Caco-2 (cell line): ENCODE results near the gene C16orf54. TPM values are rescaled to one million over a fixed set of nuclear protein-coding genes. Genes with fewer than 3 reads are reported as not detected.

Experiments used
- BruUV-seq: library from RNA; stranded (reverse); fragments of 400-500 nt; replicated peaks from 2 replicates; lab custom pipeline; 2021; lab: Mats Ljungman, UMichigan
- CTCF ChIA-PET: fragments of 300-600 bp; sonication (Branson Sonifier 250); formaldehyde crosslinking; loops from one replicate; lab custom pipeline; 2022; ENCODE audit warnings: antibody characterized with exemption; lab: Charles Lee
- POLR2A ChIA-PET: fragments of 300-600 bp; sonication (Branson Sonifier 250); formaldehyde crosslinking; loops from one replicate; lab custom pipeline; 2022; ENCODE audit warnings: antibody characterized with exemption; lab: Charles Lee
- DNase-seq, 2 experiments: peaks; one replicate each; pipeline versions ENCODE4 v3.0.0 to v3.0.0-alpha.2; 2020 to 2022
- H3K27me3 ChIP-seq: replicated peaks from 2 replicates; pipeline ENCODE4 v1.6.0; 2011; ENCODE audit warnings: low read length; ENCODE audit not compliant: control insufficient read depth, insufficient read depth
- H3K36me3 ChIP-seq: 2 replicates; pipeline ENCODE4 v1.5.1; 2011; ENCODE audit warnings: low read length; ENCODE audit not compliant: control insufficient read depth, insufficient read depth
- H3K4me1 ChIP-seq: fragments of 250-450 bp; sonication (Bioruptor Pico); 2 replicates; pipeline ENCODE4 v1.5.1; 2020; ENCODE audit warnings: mild to moderate bottlenecking
- H3K4me3 ChIP-seq: 2 replicates; pipeline ENCODE4 v1.5.1; 2011; ENCODE audit warnings: low read depth, mild to moderate bottlenecking, control low read depth, low read length
- H3K9me3 ChIP-seq: fragments of 250-450 bp; sonication (Bioruptor Pico); 2 replicates; pipeline ENCODE4 v1.5.1; 2020; ENCODE audit warnings: mild to moderate bottlenecking, moderate library complexity
- H3K27ac Mint-ChIP-seq: one replicate; pipeline ENCODE4 v1.8.0; 2022; ENCODE audit warnings: mixed read lengths; ENCODE audit not compliant: unreplicated experiment
- H3K27me3 Mint-ChIP-seq: one replicate; pipeline ENCODE4 v1.8.0; 2022; ENCODE audit warnings: mixed read lengths; ENCODE audit not compliant: insufficient read depth, unreplicated experiment
- H3K36me3 Mint-ChIP-seq: one replicate; pipeline ENCODE4 v1.8.0; 2022; ENCODE audit warnings: mild to moderate bottlenecking, mixed read lengths; ENCODE audit not compliant: insufficient read depth, unreplicated experiment
- H3K4me1 Mint-ChIP-seq: one replicate; pipeline ENCODE4 v1.8.0; 2022; ENCODE audit warnings: low read depth, mixed read lengths; ENCODE audit not compliant: unreplicated experiment
- H3K4me3 Mint-ChIP-seq: one replicate; pipeline ENCODE4 v1.8.0; 2022; ENCODE audit warnings: mild to moderate bottlenecking, moderate library complexity, mixed read lengths; ENCODE audit not compliant: unreplicated experiment
- H3K9me3 Mint-ChIP-seq: one replicate; pipeline ENCODE4 v1.8.0; 2022; ENCODE audit warnings: mixed read lengths; ENCODE audit not compliant: unreplicated experiment
- intact Hi-C: fragments of 100-400 bp; cut with micrococcal nuclease; formaldehyde crosslinking; loops from one replicate; pipeline ENCODE4 v1.10.0; 2022; ENCODE audit not compliant: unreplicated experiment
- total RNA-seq: library from RNA; stranded (reverse); gene quantifications from 2 replicates; pipeline ENCODE4 v1.2.3, GENCODE V29; 2022
- TF ChIP-seq, protein P1 (sequence below), 2 experiments: fragments of 200-600 bp in 1 of 2; IDR thresholded peaks; 1 replicate in 1 of 2; 2 replicates in 1 of 2; pipeline versions ENCODE4 v1.5.1 to v1.8.0; 2011 to 2022; ENCODE audit warnings: antibody characterized with exemption in 1 of 2, control low read depth in 1 of 2, inconsistent platforms in 1 of 2, low read depth in 1 of 2, low read length in 1 of 2, mild to moderate bottlenecking in 1 of 2, moderate library complexity in 1 of 2; ENCODE audit not compliant: insufficient read depth in 1 of 2, severe bottlenecking in 1 of 2, unreplicated experiment in 1 of 2

Gene C16orf54
- total RNA-seq, 1 experiment from 2014 or later, result not detected

DNA sequence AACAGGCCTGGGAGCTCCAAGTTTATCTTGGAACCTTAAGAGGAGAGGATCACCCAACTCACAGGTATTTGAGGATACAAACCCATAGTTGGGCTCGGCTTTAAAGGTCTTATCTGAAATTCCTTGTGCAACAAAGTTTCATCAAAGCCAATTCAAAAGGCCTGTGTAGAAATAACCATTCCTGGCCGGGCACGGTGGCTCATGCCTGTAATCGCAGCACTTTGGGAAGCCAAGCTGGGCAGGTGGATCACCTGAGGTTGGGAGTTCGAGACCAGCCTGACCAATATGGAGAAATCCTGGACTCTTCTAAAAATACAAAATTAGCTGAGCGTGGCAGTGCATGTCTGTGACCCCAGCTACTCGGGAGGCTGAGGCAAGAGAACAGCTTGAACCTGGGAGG lies 28.7 kb downstream of the C16orf54 start:
- no peaks in the 10 kb centered on the region for H3K36me3 Mint-ChIP-seq
- DNase-seq, result no peak
- Histone ChIP-seq H3K9me3 (no peaks in the 10 kb centered on the region), H3K4me3 (no peak overlapping the region), H3K27me3 (no peaks in the 10 kb centered on the region), H3K36me3 (no peaks in the 10 kb centered on the region), H3K4me1 (no peaks in the 10 kb centered on the region)
- H3K4me1 Mint-ChIP-seq, result peaks cover 8% of the 10 kb centered on the region
- H3K27me3 Mint-ChIP-seq, result no peaks in the 10 kb centered on the region
- no peak overlapping the region for H3K27ac Mint-ChIP-seq
- POLR2A ChIA-PET, result no interaction called here
- no peaks in the 10 kb centered on the region for H3K9me3 Mint-ChIP-seq
- intact Hi-C loops, result no loop called here
- H3K4me3 Mint-ChIP-seq, result no peak overlapping the region
- CTCF ChIA-PET, result interaction anchor here (0.7 kb wide), 1 partner anchor 54 kb away, joined by 6 read pairs; the partner anchor contains the start of gene SPN
- TF ChIP-seq, protein P1, sequence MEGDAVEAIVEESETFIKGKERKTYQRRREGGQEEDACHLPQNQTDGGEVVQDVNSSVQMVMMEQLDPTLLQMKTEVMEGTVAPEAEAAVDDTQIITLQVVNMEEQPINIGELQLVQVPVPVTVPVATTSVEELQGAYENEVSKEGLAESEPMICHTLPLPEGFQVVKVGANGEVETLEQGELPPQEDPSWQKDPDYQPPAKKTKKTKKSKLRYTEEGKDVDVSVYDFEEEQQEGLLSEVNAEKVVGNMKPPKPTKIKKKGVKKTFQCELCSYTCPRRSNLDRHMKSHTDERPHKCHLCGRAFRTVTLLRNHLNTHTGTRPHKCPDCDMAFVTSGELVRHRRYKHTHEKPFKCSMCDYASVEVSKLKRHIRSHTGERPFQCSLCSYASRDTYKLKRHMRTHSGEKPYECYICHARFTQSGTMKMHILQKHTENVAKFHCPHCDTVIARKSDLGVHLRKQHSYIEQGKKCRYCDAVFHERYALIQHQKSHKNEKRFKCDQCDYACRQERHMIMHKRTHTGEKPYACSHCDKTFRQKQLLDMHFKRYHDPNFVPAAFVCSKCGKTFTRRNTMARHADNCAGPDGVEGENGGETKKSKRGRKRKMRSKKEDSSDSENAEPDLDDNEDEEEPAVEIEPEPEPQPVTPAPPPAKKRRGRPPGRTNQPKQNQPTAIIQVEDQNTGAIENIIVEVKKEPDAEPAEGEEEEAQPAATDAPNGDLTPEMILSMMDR (IDR thresholded peaks at IDR 0.05; ENCODE audit: insufficient read depth in 1 of 2, low read depth in 1 of 2, low read length in 1 of 2, severe bottlenecking in 1 of 2, unreplicated experiment in 1 of 2), result no peak
- no TSS peak for BruUV-seq

DNA sequence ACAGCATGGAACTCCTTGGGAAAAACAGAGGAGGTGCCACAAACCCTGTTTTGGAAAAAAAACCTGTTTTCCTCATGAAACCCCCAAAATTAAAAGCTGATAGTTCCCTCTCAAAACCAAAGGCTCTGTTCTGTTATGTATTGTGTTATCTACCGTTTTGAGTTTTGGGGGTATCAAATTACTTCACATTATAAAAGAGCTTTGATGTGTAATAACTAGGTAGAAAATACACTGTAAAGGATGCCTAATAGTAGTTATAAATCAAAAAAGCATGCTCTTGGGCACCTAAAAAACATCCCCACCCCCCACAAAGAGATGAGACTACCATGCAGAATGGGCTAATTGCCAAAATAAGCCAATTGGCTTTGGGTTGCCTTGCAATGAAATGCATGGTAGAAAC lies 30.8 kb downstream of the C16orf54 start:
- no peaks in the 10 kb centered on the region for H3K27me3 ChIP-seq
- H3K4me3 ChIP-seq, result no peak overlapping the region
- TF ChIP-seq, protein P1 (IDR thresholded peaks at IDR 0.05; ENCODE audit: insufficient read depth in 1 of 2, low read depth in 1 of 2, low read length in 1 of 2, severe bottlenecking in 1 of 2, unreplicated experiment in 1 of 2), result no peak
- H3K9me3 Mint-ChIP-seq, result no peaks in the 10 kb centered on the region
- intact Hi-C loops, result no loop called here
- ChIA-PET POLR2A (no interaction called here), CTCF (interaction anchor here (0.6 kb wide), 2 partner anchors 12 to 114 kb away, joined by 3 to 7 read pairs; no protein-coding TSS in a partner anchor)
- H3K27ac Mint-ChIP-seq, result no peak overlapping the region
- H3K4me1 ChIP-seq, result no peaks in the 10 kb centered on the region; the same call in 1 of the 2 replicates
- H3K4me3 Mint-ChIP-seq, result no peak overlapping the region
- peaks cover 17% of the 10 kb centered on the region for H3K4me1 Mint-ChIP-seq
- H3K36me3 Mint-ChIP-seq, result peaks cover 5% of the 10 kb centered on the region
- H3K27me3 Mint-ChIP-seq, result no peaks in the 10 kb centered on the region
- DNase-seq, result no peak
- BruUV-seq, result no TSS peak
- no peaks in the 10 kb centered on the region for H3K36me3 ChIP-seq
- no peaks in the 10 kb centered on the region for H3K9me3 ChIP-seq

GRCh38 chr16:29714396-29714795 lies 31.4 kb downstream of the C16orf54 start:
- Mint-ChIP-seq H3K4me1 (peaks cover 20% of the 10 kb centered on the region), H3K27ac (no peak overlapping the region), H3K4me3 (no peak overlapping the region), H3K9me3 (no peaks in the 10 kb centered on the region), H3K27me3 (no peaks in the 10 kb centered on the region), H3K36me3 (peaks cover 9% of the 10 kb centered on the region)
- Histone ChIP-seq H3K4me1 (no peaks in the 10 kb centered on the region; the same call in 1 of the 2 replicates), H3K27me3 (no peaks in the 10 kb centered on the region), H3K9me3 (no peaks in the 10 kb centered on the region), H3K4me3 (no peak overlapping the region), H3K36me3 (no peaks in the 10 kb centered on the region)
- POLR2A ChIA-PET, result no interaction called here
- TF ChIP-seq, protein P1 (IDR thresholded peaks at IDR 0.05; ENCODE audit: insufficient read depth in 1 of 2, low read depth in 1 of 2, low read length in 1 of 2, severe bottlenecking in 1 of 2, unreplicated experiment in 1 of 2), result no peak
- DNase-seq, result no peak
- CTCF ChIA-PET, result interaction anchor here (0.6 kb wide), 1 partner anchor 12 kb away, joined by 7 read pairs; no protein-coding TSS in a partner anchor
- intact Hi-C loops, result no loop called here
- BruUV-seq, result no TSS peak
